Nephron (organoid): ENCODE measurements around the gene ASB1.

ENCODE experiments used
- H3K27ac Mint-ChIP-seq, 3 experiments: 2 replicates each; pipeline ENCODE4 v1.8.0; 2020; ENCODE audit warnings: mixed read lengths in 3 of 3, mild to moderate bottlenecking in 2 of 3, moderate library complexity in 1 of 3
- H3K27me3 Mint-ChIP-seq: 2 replicates; pipeline ENCODE4 v1.8.0; 2021; ENCODE audit warnings: low read depth, mild to moderate bottlenecking, moderate library complexity, mixed read lengths
- H3K36me3 Mint-ChIP-seq: 2 replicates; pipeline ENCODE4 v1.8.0; 2020; ENCODE audit warnings: low read depth, mixed read lengths
- H3K4me1 Mint-ChIP-seq: 2 replicates; pipeline ENCODE4 v1.8.0; 2020; ENCODE audit warnings: mixed read lengths
- H3K4me3 Mint-ChIP-seq, 3 experiments: 2 replicates each; pipeline ENCODE4 v1.8.0; 2020; ENCODE audit warnings: mild to moderate bottlenecking in 3 of 3, mixed read lengths in 3 of 3, moderate library complexity in 2 of 3
- H3K9me3 Mint-ChIP-seq: 2 replicates; pipeline ENCODE4 v1.8.0; 2020; ENCODE audit warnings: mixed read lengths
- TF ChIP-seq, protein P1 (sequence below), 3 experiments: fragments of 200-600 bp; sonication (generic); IDR thresholded peaks; one replicate each; pipeline ENCODE4 v1.5.0; 2021; ENCODE audit warnings: antibody characterized with exemption in 3 of 3; ENCODE audit not compliant: unreplicated experiment in 3 of 3

Gene ASB1

DNA sequence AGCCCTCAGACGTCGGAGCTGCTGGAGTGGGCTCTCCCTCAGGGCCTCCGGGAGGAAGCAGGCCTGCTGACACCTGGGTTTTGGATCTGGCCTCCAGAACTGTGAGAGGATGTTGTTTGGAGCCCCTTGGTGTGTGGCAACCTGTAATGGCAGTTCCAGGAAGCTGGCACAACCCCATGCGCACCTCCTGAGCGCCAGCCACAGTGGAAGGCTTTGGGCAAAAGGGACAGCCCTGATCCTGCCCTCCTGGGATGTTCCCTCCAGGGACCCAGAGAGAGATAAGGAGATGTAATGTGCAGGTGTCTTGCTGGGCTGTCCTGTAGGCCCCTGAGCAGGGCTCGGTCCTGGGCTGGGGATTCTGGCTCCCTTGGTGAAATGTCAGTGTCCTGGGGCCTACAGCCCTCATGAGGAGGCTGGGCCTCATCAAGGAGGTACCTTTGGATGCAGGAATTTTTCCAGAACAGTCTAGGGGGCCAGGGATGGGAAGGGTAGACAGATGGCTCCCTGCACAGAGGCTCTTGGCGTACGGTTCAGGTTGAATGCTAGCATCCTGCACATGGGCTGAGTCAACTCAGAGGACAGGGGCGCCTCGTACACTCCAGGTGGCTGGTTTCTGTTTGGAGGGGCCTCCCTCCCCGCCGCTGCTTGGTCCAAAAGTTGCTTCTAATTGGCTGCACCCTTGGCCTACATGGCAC, 61.1 kb downstream of the ASB1 start:
- Mint-ChIP-seq H3K36me3 (no peaks in the 10 kb centered on the region), H3K4me1 (peaks cover 8% of the 10 kb centered on the region), H3K27me3 (no peaks in the 10 kb centered on the region), H3K27ac (no peak overlapping the region), H3K4me3 (no peak overlapping the region), H3K9me3 (no peaks in the 10 kb centered on the region)
- TF ChIP-seq, protein P1, sequence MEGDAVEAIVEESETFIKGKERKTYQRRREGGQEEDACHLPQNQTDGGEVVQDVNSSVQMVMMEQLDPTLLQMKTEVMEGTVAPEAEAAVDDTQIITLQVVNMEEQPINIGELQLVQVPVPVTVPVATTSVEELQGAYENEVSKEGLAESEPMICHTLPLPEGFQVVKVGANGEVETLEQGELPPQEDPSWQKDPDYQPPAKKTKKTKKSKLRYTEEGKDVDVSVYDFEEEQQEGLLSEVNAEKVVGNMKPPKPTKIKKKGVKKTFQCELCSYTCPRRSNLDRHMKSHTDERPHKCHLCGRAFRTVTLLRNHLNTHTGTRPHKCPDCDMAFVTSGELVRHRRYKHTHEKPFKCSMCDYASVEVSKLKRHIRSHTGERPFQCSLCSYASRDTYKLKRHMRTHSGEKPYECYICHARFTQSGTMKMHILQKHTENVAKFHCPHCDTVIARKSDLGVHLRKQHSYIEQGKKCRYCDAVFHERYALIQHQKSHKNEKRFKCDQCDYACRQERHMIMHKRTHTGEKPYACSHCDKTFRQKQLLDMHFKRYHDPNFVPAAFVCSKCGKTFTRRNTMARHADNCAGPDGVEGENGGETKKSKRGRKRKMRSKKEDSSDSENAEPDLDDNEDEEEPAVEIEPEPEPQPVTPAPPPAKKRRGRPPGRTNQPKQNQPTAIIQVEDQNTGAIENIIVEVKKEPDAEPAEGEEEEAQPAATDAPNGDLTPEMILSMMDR (IDR thresholded peaks at IDR 0.05; ENCODE audit: unreplicated experiment in 3 of 3): no peak

DNA sequence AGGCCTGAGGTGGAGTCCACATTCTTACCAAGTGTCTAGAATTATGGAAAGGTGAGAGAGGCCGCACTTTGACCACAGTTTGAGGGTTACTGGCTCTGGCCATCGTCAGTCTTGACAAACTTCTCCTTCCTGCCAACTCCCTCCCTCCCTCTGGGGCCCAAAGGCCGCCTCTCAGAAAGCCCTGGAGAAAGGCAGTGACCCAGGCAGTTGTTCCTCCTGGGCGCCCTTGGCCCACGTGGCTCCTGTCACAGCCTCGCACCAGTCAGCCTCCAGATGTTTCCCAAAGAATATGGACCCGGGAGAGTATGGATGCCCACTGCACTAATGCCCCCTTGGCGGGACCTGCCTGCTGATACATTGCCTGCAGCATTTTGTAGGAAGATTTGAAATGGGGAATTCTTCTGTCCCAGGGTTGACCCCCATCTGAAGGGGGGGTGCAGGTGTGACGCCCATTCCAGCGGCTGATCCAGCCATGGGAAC, 61.7 kb downstream of the ASB1 start:
- peaks cover 10% of the 10 kb centered on the region for H3K4me1 Mint-ChIP-seq
- no peaks in the 10 kb centered on the region for H3K27me3 Mint-ChIP-seq
- no peak overlapping the region for H3K4me3 Mint-ChIP-seq
- TF ChIP-seq, protein P1 (IDR thresholded peaks at IDR 0.05; ENCODE audit: unreplicated experiment in 3 of 3): no peak
- no peaks in the 10 kb centered on the region for H3K36me3 Mint-ChIP-seq
- H3K27ac Mint-ChIP-seq: no peak overlapping the region
- no peaks in the 10 kb centered on the region for H3K9me3 Mint-ChIP-seq

DNA sequence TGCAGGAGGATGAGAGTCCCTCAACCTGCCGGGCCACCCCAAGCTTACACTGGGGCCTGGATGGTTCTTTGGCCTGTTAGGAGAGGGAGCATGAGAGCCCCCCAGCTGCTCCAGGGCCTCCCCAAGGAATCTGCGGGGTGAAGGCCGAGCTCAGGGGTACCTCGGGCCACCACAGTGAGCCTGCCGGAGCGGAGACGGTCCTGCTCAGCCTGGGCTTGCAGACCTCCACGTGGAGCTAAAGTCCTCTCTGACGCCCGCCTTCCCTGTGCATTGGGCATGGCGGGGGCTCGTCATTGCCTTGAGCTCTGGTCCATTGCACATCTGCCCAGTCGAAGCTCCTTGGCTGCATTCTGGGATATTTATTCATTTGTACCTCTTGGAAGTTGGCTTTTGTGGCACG, 62.7 kb downstream of the ASB1 start:
- Mint-ChIP-seq H3K4me3 (no peak overlapping the region), H3K27ac (no peak overlapping the region), H3K27me3 (no peaks in the 10 kb centered on the region), H3K36me3 (no peaks in the 10 kb centered on the region), H3K9me3 (no peaks in the 10 kb centered on the region), H3K4me1 (peaks cover 10% of the 10 kb centered on the region)
- TF ChIP-seq, protein P1 (IDR thresholded peaks at IDR 0.05; ENCODE audit: unreplicated experiment in 3 of 3): no peak

DNA sequence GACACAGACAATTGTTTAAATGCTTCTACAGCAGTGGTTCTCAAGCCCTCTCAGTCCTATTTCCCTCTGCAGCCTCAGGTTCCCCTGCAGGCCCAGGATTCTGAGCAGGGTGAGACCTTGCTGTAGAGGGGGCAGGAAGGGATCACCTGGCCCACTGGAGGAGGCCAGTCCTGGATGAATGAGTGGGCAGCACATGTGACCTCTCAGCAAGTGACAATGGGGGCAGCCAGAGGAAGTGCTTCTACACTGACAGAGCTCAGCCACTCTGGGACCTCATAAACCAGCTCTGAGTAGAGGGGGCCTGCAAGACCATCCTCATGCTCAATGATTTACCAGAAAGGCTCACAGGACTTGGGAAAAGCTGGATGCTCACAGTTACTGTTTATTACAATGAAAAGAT, 63.2 kb downstream of the ASB1 start:
- no peak overlapping the region for H3K4me3 Mint-ChIP-seq
- H3K9me3 Mint-ChIP-seq: no peaks in the 10 kb centered on the region
- H3K27me3 Mint-ChIP-seq: no peaks in the 10 kb centered on the region
- peaks cover 14% of the 10 kb centered on the region for H3K4me1 Mint-ChIP-seq
- no peak overlapping the region for H3K27ac Mint-ChIP-seq
- TF ChIP-seq, protein P1 (IDR thresholded peaks at IDR 0.05; ENCODE audit: unreplicated experiment in 3 of 3): no peak
- no peaks in the 10 kb centered on the region for H3K36me3 Mint-ChIP-seq

DNA sequence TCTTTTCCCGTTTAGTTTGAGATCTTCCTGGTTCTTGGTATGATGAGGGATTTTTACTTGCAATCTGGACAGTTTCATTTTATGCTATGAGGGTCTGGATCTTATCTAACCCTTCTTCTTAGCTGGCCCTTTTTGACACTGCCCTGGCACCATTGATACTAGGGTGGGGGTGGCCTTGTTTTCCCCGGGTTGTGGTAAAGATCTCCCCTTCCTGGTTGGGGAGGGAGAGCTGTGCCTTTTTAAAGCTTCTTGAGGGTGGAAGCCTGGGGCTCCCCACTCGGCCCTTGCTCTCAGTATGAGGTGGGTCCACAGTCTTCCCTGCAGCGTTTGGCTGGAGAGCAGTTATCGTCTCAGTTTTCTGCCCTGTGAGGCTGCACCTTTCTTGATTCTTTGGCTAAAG, 66.1 kb downstream of the ASB1 start:
- no peak overlapping the region for H3K4me3 Mint-ChIP-seq
- TF ChIP-seq, protein P1 (IDR thresholded peaks at IDR 0.05; ENCODE audit: unreplicated experiment in 3 of 3): no peak
- peaks cover 22% of the 10 kb centered on the region for H3K4me1 Mint-ChIP-seq
- H3K9me3 Mint-ChIP-seq: no peaks in the 10 kb centered on the region
- peak overlapping the region in 2 of 3 experiments; percentile 14 to 17 for H3K27ac Mint-ChIP-seq
- peaks cover 3% of the 10 kb centered on the region for H3K27me3 Mint-ChIP-seq
- no peaks in the 10 kb centered on the region for H3K36me3 Mint-ChIP-seq

DNA sequence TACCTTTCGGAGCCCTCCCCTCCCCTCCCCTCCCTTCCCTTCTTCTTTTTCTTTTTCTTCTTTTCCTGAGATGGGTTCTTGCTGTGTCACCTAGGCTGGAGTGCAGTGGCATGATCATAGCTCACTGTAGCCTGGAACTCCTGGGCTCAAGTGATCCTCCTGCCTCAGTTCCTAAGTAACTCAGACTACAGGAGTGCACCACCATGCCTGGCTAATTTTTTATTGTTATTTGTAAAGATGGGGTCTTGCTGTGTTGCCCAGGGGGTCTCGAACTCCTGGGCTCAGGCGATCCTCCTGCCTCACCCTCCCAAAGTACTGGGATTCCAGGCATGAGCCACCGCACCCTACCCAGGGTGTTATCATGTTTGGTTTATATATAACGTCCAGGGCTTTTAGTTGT, 66.7 kb downstream of the ASB1 start:
- Mint-ChIP-seq H3K27ac (no peak overlapping the region), H3K4me1 (peaks cover 22% of the 10 kb centered on the region), H3K9me3 (no peaks in the 10 kb centered on the region), H3K27me3 (peaks cover 3% of the 10 kb centered on the region), H3K4me3 (no peak overlapping the region), H3K36me3 (no peaks in the 10 kb centered on the region)
- TF ChIP-seq, protein P1 (IDR thresholded peaks at IDR 0.05; ENCODE audit: unreplicated experiment in 3 of 3): no peak
